HUES48 (cell line): ENCODE measurements around the gene MVD.

ENCODE experiments used
- H3K27ac ChIP-seq: one replicate; pipeline ENCODE4 v1.7.0; 2013; ENCODE audit warnings: low read depth, low read length, inconsistent platforms
- H3K27me3 ChIP-seq: 2 replicates; pipeline ENCODE4 v1.6.1; 2013; ENCODE audit warnings: mild to moderate bottlenecking, low read length; ENCODE audit not compliant: control insufficient read depth, insufficient read depth
- H3K36me3 ChIP-seq: 2 replicates; pipeline ENCODE4 v1.6.1; 2013; ENCODE audit warnings: low read length; ENCODE audit not compliant: control insufficient read depth, insufficient read depth
- H3K4me1 ChIP-seq: 2 replicates; pipeline ENCODE4 v1.6.1; 2013; ENCODE audit warnings: mild to moderate bottlenecking, low read length; ENCODE audit not compliant: control insufficient read depth, insufficient read depth
- H3K4me3 ChIP-seq: 2 replicates; pipeline ENCODE4 v1.5.1; 2013; ENCODE audit warnings: mild to moderate bottlenecking, low read depth, low read length
- H3K9ac ChIP-seq: 2 replicates; pipeline ENCODE4 v1.6.1; 2013; ENCODE audit warnings: mild to moderate bottlenecking, low read depth, low read length, moderate library complexity
- H3K9me3 ChIP-seq: 2 replicates; pipeline ENCODE4 v1.6.1; 2013; ENCODE audit warnings: low read length; ENCODE audit not compliant: control insufficient read depth, insufficient read depth

The MVD gene

GRCh38 chr16:88646345-88647034 is 16.4 kb downstream of the MVD start:
- H3K27ac ChIP-seq: no peak overlapping the region
- H3K4me1 ChIP-seq: peaks cover 5% of the 10 kb centered on the region
- H3K36me3 ChIP-seq: peaks cover 4% of the 10 kb centered on the region; the same call in 1 of the 2 replicates
- H3K9ac ChIP-seq: no peak overlapping the region
- H3K9me3 ChIP-seq: no peaks in the 10 kb centered on the region
- no peaks in the 10 kb centered on the region for H3K27me3 ChIP-seq
- no peak overlapping the region for H3K4me3 ChIP-seq

- Histone ChIP-seq H3K27ac (no peak overlapping the region), H3K36me3 (peaks cover 4% of the 10 kb centered on the region; the same call in 1 of the 2 replicates), H3K4me3 (no peak overlapping the region)
These were observed 16.9 kb downstream of the MVD start for GRCh38 chr16:88645941-88646340.

GRCh38 chr16:88645455-88645854 is 17.4 kb downstream of the MVD start:
- no peaks in the 10 kb centered on the region for H3K9me3 ChIP-seq
- no peaks in the 10 kb centered on the region for H3K27me3 ChIP-seq
- H3K4me1 ChIP-seq: no peaks in the 10 kb centered on the region
- no peak overlapping the region for H3K27ac ChIP-seq
- no peak overlapping the region for H3K9ac ChIP-seq
- peaks cover 4% of the 10 kb centered on the region; the same call in 1 of the 2 replicates for H3K36me3 ChIP-seq
- no peak overlapping the region for H3K4me3 ChIP-seq

More at GRCh38 chr16:88645941-88646340, 16.9 kb downstream of the MVD start:
- no peaks in the 10 kb centered on the region for H3K27me3 ChIP-seq
- no peaks in the 10 kb centered on the region for H3K9me3 ChIP-seq
- H3K9ac ChIP-seq: no peak overlapping the region
- no peaks in the 10 kb centered on the region for H3K4me1 ChIP-seq

GRCh38 chr16:88643644-88643932 is 19.3 kb downstream of the MVD start:
- peaks cover 4% of the 10 kb centered on the region; the same call in 1 of the 2 replicates for H3K36me3 ChIP-seq
- H3K27me3 ChIP-seq: no peaks in the 10 kb centered on the region
- H3K4me3 ChIP-seq: no peak overlapping the region
- peaks cover 12% of the 10 kb centered on the region; the same call in 1 of the 2 replicates for H3K4me1 ChIP-seq
- no peak overlapping the region for H3K27ac ChIP-seq
- no peak overlapping the region for H3K9ac ChIP-seq
- no peaks in the 10 kb centered on the region for H3K9me3 ChIP-seq

GRCh38 chr16:88642881-88643643 is 19.8 kb downstream of the MVD start:
- H3K27me3 ChIP-seq: no peaks in the 10 kb centered on the region
- no peak overlapping the region for H3K9ac ChIP-seq
- peaks cover 4% of the 10 kb centered on the region; the same call in 1 of the 2 replicates for H3K36me3 ChIP-seq
- H3K4me1 ChIP-seq: peaks cover 17% of the 10 kb centered on the region
- H3K9me3 ChIP-seq: no peaks in the 10 kb centered on the region
- no peak overlapping the region for H3K4me3 ChIP-seq
- H3K27ac ChIP-seq: no peak overlapping the region

GRCh38 chr16:88640498-88641247 is 22.2 kb downstream of the MVD start:
- peaks cover 22% of the 10 kb centered on the region for H3K4me1 ChIP-seq
- 0 out of 2 replicates have a peak, but pooled peaks cover 2% of the 10 kb centered on the region for H3K27me3 ChIP-seq
- H3K36me3 ChIP-seq: peaks cover 4% of the 10 kb centered on the region; the same call in 1 of the 2 replicates
- no peak overlapping the region for H3K27ac ChIP-seq
- no peak overlapping the region for H3K9ac ChIP-seq
- H3K4me3 ChIP-seq: no peak overlapping the region
- no peaks in the 10 kb centered on the region for H3K9me3 ChIP-seq

GRCh38 chr16:88640039-88640495 is 22.8 kb downstream of the MVD start:
- Histone ChIP-seq H3K4me1 (peaks cover 22% of the 10 kb centered on the region), H3K36me3 (peaks cover 4% of the 10 kb centered on the region; the same call in 1 of the 2 replicates), H3K9me3 (no peaks in the 10 kb centered on the region), H3K27ac (no peak overlapping the region), H3K27me3 (peaks cover 8% of the 10 kb centered on the region; the same call in 1 of the 2 replicates), H3K4me3 (no peak overlapping the region), H3K9ac (no peak overlapping the region)

- Histone ChIP-seq H3K9ac (no peak overlapping the region), H3K27ac (no peak overlapping the region), H3K4me1 (peaks cover 22% of the 10 kb centered on the region), H3K4me3 (peak overlapping the region; percentile 8; the same call in 1 of the 2 replicates), H3K9me3 (no peaks in the 10 kb centered on the region), H3K27me3 (peaks cover 10% of the 10 kb centered on the region; the same call in 1 of the 2 replicates), H3K36me3 (peaks cover 4% of the 10 kb centered on the region; the same call in 1 of the 2 replicates)
These were observed 23.5 kb downstream of the MVD start for GRCh38 chr16:88639231-88640038.

GRCh38 chr16:88638323-88639230 is 24.3 kb downstream of the MVD start, which contains the start of gene IL17C:
IL17C (plus strand) TSS chr16:88638572; CDS start chr16:88638642, 70 bp downstream.
- Histone ChIP-seq H3K27me3 (peaks cover 10% of the 10 kb centered on the region; the same call in 1 of the 2 replicates), H3K4me3 (peak within 1 kb of the TSS; percentile 8; the same call in 1 of the 2 replicates)

More at GRCh38 chr16:88638323-88639230, 24.3 kb downstream of the MVD start, which contains the start of gene IL17C:
- H3K4me1 ChIP-seq: peaks cover 22% of the 10 kb centered on the region
- H3K9me3 ChIP-seq: no peaks in the 10 kb centered on the region
- no peak within 1 kb of the TSS for H3K9ac ChIP-seq
- no peaks in the 10 kb centered on the region for H3K36me3 ChIP-seq
- no peak within 1 kb of the TSS for H3K27ac ChIP-seq
